OCI-LY3 (cell line): ENCODE results near the gene GTF2I.
"Not testable (repeated sequence)": the region's sequence is repeated elsewhere in the genome, so short reads cannot be mapped to it uniquely, and the experiment has no call there.

Source experiments
- H2AFZ ChIP-seq: fragments of 200-600, 300-600 bp; shearing (Covaris generic); 2 replicates; pipeline ENCODE4 v1.6.0; 2014; ENCODE audit warnings: antibody characterized with exemption, low read depth, low read length
- H3K27ac ChIP-seq: fragments of 200-600, 300-600 bp; sonication (generic); 2 replicates; pipeline ENCODE4 v1.5.1; 2014; ENCODE audit warnings: mild to moderate bottlenecking, low read length, moderate library complexity, mixed read lengths
- H3K27me3 ChIP-seq: fragments of 200-600, 300-600 bp; sonication (generic); 2 replicates; pipeline ENCODE4 v1.6.1; 2014; ENCODE audit warnings: low read depth, low read length, mixed read lengths
- H3K36me3 ChIP-seq: fragments of 200-600, 300-600 bp; sonication (generic); replicated peaks from 2 replicates; pipeline ENCODE3; 2014; ENCODE audit warnings: low read depth, low read length, mixed read lengths
- H3K4me1 ChIP-seq: fragments of 300-600, 200-600 bp; sonication (generic); 2 replicates; pipeline ENCODE4 v1.6.1; 2014; ENCODE audit warnings: low read length, mixed read lengths
- H3K4me2 ChIP-seq: fragments of 200-600, 300-600 bp; sonication (generic); 2 replicates; pipeline ENCODE4 v1.6.1; 2014; ENCODE audit warnings: low read length, mixed read lengths
- H3K4me3 ChIP-seq: fragments of 300-600, 200-600 bp; sonication (generic); 2 replicates; pipeline ENCODE4 v1.5.1; 2014; ENCODE audit warnings: antibody characterized with exemption, mild to moderate bottlenecking, low read length, moderate library complexity
- H3K79me2 ChIP-seq: fragments of 300-600, 200-600 bp; shearing (Covaris generic); 2 replicates; pipeline ENCODE4 v1.6.1; 2014; ENCODE audit warnings: mild to moderate bottlenecking, low read length, mixed read lengths
- H3K9ac ChIP-seq: fragments of 300-600, 200-600 bp; shearing (Covaris generic); 2 replicates; pipeline ENCODE4 v1.6.0; 2014; ENCODE audit warnings: mild to moderate bottlenecking, low read length, moderate library complexity
- H3K9me3 ChIP-seq: fragments of 200-600, 300-600 bp; shearing (Covaris generic); 2 replicates; pipeline ENCODE4 v1.6.1; 2014; ENCODE audit warnings: low read length, mixed read lengths; ENCODE audit not compliant: insufficient read depth
- H4K20me1 ChIP-seq: fragments of 200-600, 300-600 bp; sonication (generic); 2 replicates; pipeline ENCODE4 v1.6.1; 2016; ENCODE audit warnings: low read length, mixed read lengths; ENCODE audit not compliant: insufficient read depth
- CTCF ChIP-seq: fragments of 200-600, 300-600 bp; sonication (generic); IDR thresholded peaks from 2 replicates; pipeline ENCODE4 v1.5.1; 2014; ENCODE audit warnings: antibody characterized with exemption, low read length, low read depth
- EZH2phosphoT487 ChIP-seq: fragments of 200-600 bp; shearing (Covaris generic); IDR thresholded peaks from 2 replicates; pipeline ENCODE4 v1.6.1; 2018; ENCODE audit warnings: antibody characterized with exemption, mixed run types, low read depth

Gene GTF2I

GRCh38 chr7:74637745-74638144 is 19.8 kb upstream of the GTF2I start:
- Histone ChIP-seq H3K27ac (no peak overlapping the region), H3K4me1 (peaks cover 24% of the 10 kb centered on the region), H3K4me3 (no peak overlapping the region), H4K20me1 (no peaks in the 10 kb centered on the region), H3K4me2 (no peak overlapping the region), H3K9me3 (no peaks in the 10 kb centered on the region), H2AFZ (no peak overlapping the region), H3K36me3 (no peaks in the 10 kb centered on the region), H3K27me3 (no peaks in the 10 kb centered on the region), H3K79me2 (no peaks in the 10 kb centered on the region), H3K9ac (no peak overlapping the region)
- TF ChIP-seq CTCF, result no peak
- no peak for TF ChIP-seq EZH2phosphoT487

GRCh38 chr7:74650055-74650454 is 7.5 kb upstream of the GTF2I start:
- not testable (repeated sequence) for H2AFZ ChIP-seq, H3K36me3 ChIP-seq, H4K20me1 ChIP-seq, H3K27me3 ChIP-seq, H3K9me3 ChIP-seq
- H3K4me1 ChIP-seq, result peaks cover 33% of the 10 kb centered on the region
- peak overlapping the region; percentile 96 for H3K4me2 ChIP-seq
- H3K27ac ChIP-seq, result peak overlapping the region; percentile 97
- H3K9ac ChIP-seq, result peak overlapping the region; percentile 71
- H3K79me2 ChIP-seq, result peaks cover 13% of the 10 kb centered on the region; the same call in 1 of the 2 replicates
- peak overlapping the region; percentile 75 for H3K4me3 ChIP-seq

- peak overlapping the region; percentile 71 for H3K9ac ChIP-seq
- H2AFZ ChIP-seq, H3K9me3 ChIP-seq, H3K27me3 ChIP-seq, H4K20me1 ChIP-seq, H3K36me3 ChIP-seq: not testable (repeated sequence)
- H3K4me3 ChIP-seq, result peak overlapping the region; percentile 75
- H3K4me2 ChIP-seq, result peak overlapping the region; percentile 96
- peak overlapping the region; percentile 97 for H3K27ac ChIP-seq
- H3K4me1 ChIP-seq, result peaks cover 35% of the 10 kb centered on the region
- peaks cover 13% of the 10 kb centered on the region; the same call in 1 of the 2 replicates for H3K79me2 ChIP-seq
These were observed 6.9 kb upstream of the GTF2I start for GRCh38 chr7:74650493-74651132.

GRCh38 chr7:74651133-74651504 is 6.4 kb upstream of the GTF2I start:
- H3K27ac ChIP-seq, result peak overlapping the region; percentile 97
- H3K79me2 ChIP-seq, result peaks cover 17% of the 10 kb centered on the region; the same call in 1 of the 2 replicates
- H3K27me3 ChIP-seq, H3K36me3 ChIP-seq, H2AFZ ChIP-seq, H3K9me3 ChIP-seq, H4K20me1 ChIP-seq: not testable (repeated sequence)
- peak overlapping the region; percentile 75 for H3K4me3 ChIP-seq
- H3K4me2 ChIP-seq, result peak overlapping the region; percentile 96
- H3K9ac ChIP-seq, result peak overlapping the region; percentile 71
- H3K4me1 ChIP-seq, result peaks cover 40% of the 10 kb centered on the region

- no peak overlapping the region for H3K27ac ChIP-seq
- H4K20me1 ChIP-seq, result no peaks in the 10 kb centered on the region
These were observed 3.8 kb upstream of the GTF2I start for GRCh38 chr7:74653686-74654181.

More at GRCh38 chr7:74653686-74654181, 3.8 kb upstream of the GTF2I start:
- no peaks in the 10 kb centered on the region for H3K9me3 ChIP-seq
- H3K79me2 ChIP-seq, result peaks cover 28% of the 10 kb centered on the region
- H3K9ac ChIP-seq, result no peak overlapping the region
- H2AFZ ChIP-seq, result no peak overlapping the region
- peaks cover 40% of the 10 kb centered on the region for H3K4me1 ChIP-seq
- H3K36me3 ChIP-seq, result no peaks in the 10 kb centered on the region
- no peaks in the 10 kb centered on the region for H3K27me3 ChIP-seq
- TF ChIP-seq CTCF, result no peak
- TF ChIP-seq EZH2phosphoT487, result no peak
- no peak overlapping the region for H3K4me2 ChIP-seq
- no peak overlapping the region for H3K4me3 ChIP-seq
